Naive B cell (primary cell): Measurements from ENCODE around the gene KNCN. TPM values are rescaled to one million over a fixed set of nuclear protein-coding genes. Genes with fewer than 3 reads are reported as not detected.

ENCODE experiments used
- ATAC-seq, 2 donors: fragments of 150-1000 bp; cut with Tn5 transposase; 2 replicates each; pipeline ENCODE4 v1.10.0; 2021; ENCODE audit warnings: low read depth in 2 of 2, mild to moderate bottlenecking in 2 of 2, moderate library complexity in 2 of 2
- DNase-seq: peaks from one replicate; pipeline ENCODE4 v3.0.0; 2022
- H3K27ac Mint-ChIP-seq, 6 donors: one replicate each; pipeline ENCODE4 v1.8.0; 2020 to 2022; ENCODE audit warnings: mild to moderate bottlenecking in 6 of 6, mixed read lengths in 6 of 6, moderate library complexity in 5 of 6, inconsistent platforms in 2 of 6
- H3K27me3 Mint-ChIP-seq, 3 donors: one replicate each; pipeline ENCODE4 v1.8.0; 2021 to 2022; ENCODE audit warnings: mixed read lengths in 3 of 3, mild to moderate bottlenecking in 1 of 3
- H3K36me3 Mint-ChIP-seq, 2 donors: one replicate each; pipeline ENCODE4 v1.8.0; 2020 to 2022; ENCODE audit warnings: mixed read lengths in 2 of 2, inconsistent platforms in 1 of 2, mild to moderate bottlenecking in 1 of 2
- H3K4me1 Mint-ChIP-seq, 3 donors: one replicate each; pipeline ENCODE4 v1.8.0; 2020 to 2022; ENCODE audit warnings: mixed read lengths in 3 of 3, inconsistent platforms in 1 of 3, mild to moderate bottlenecking in 1 of 3, moderate library complexity in 1 of 3
- H3K4me3 Mint-ChIP-seq, 8 donors: one replicate each; pipeline ENCODE4 v1.8.0; 2020 to 2022; ENCODE audit warnings: mild to moderate bottlenecking in 8 of 8, mixed read lengths in 8 of 8, moderate library complexity in 8 of 8, inconsistent platforms in 2 of 8
- H3K9me3 Mint-ChIP-seq, 7 donors: one replicate each; pipeline ENCODE4 v1.8.0; 2020 to 2022; ENCODE audit warnings: mixed read lengths in 7 of 7, mild to moderate bottlenecking in 5 of 7, inconsistent platforms in 2 of 7, moderate library complexity in 1 of 7
- polyA plus RNA-seq, 6 donors: library from polyadenylated mRNA; unstranded; fragments of 300-500 nt; fragmentation: Illumina TruSeq; gene quantifications; one replicate each; pipeline ENCODE4 v1.2.3, GENCODE V29; 2021; ENCODE audit warnings: low read depth in 6 of 6

KNCN gene
- polyA plus RNA-seq, 6 donors from 2014 or later, result not detected

DNA sequence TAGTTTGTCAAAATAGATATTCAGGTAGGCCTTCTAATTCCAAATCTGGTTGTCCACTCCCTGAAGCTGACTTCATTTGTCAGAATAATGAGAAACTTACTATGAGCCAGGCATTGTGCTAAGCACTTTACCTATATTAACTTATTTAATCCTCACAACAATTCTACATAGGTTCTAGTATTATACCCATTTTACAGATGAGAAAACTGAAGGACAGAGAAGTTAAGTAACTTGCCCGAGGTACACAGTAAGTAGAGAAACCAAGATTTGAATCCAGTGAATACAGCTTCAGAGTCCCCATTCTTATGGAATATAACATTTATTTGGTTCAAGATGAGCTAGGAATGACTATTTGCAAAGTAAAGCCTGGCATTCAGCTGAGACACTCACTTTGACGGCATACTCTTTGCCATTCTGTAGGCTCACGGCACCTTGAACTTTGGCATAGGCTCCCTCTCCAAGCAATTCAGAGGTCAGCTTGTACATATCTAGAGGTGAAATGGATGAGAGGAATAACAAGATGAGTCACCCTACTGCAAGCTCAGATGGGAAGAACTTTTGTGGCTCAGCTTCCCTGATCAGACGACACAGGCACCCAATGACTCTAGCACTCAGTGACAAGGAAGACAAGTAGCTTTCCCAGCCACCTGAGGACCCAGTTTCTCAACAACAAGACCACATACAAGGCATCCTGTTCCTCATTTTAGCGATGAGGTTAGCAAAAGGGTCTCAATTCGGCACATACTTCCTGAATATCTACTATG lies 28.9 kb upstream of the KNCN start:
- H3K4me3 Mint-ChIP-seq, result no peak overlapping the region
- no peak for ATAC-seq
- H3K4me1 Mint-ChIP-seq, result peaks cover 0 to 4% (median 0%) of the 10 kb centered on the region in 3 donors
- H3K27me3 Mint-ChIP-seq, result no peaks in the 10 kb centered on the region
- H3K36me3 Mint-ChIP-seq, result peaks cover 23 to 25% of the 10 kb centered on the region in 2 donors
- H3K27ac Mint-ChIP-seq, result peak overlapping the region in 1 of 6 donors; percentile 54
- H3K9me3 Mint-ChIP-seq, result no peaks in the 10 kb centered on the region
- no peak for DNase-seq

DNA sequence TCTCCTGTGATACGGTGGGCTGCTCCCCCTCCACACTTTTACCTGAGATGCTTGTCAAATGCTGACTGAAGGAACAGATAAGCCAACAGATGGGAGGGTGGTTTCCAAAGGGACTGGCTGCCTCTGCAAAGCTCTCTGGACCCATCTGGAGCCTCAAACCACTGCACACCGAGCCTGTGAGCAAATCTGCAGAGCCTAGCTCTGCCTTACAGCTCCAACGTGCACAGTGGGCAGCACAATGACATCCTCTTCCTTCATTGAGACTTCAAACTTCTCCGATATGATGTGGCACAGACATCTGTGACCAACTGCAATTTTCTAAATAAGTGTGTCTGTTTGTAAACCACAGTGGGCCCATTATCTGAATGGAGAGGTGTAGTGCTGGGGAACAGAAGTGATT lies 26.2 kb upstream of the KNCN start:
- no peak overlapping the region for H3K4me3 Mint-ChIP-seq
- H3K4me1 Mint-ChIP-seq, result peaks cover 0 to 4% (median 0%) of the 10 kb centered on the region in 3 donors
- no peaks in the 10 kb centered on the region for H3K9me3 Mint-ChIP-seq
- ATAC-seq, result no peak
- no peak overlapping the region for H3K27ac Mint-ChIP-seq
- no peak for DNase-seq
- no peaks in the 10 kb centered on the region for H3K27me3 Mint-ChIP-seq
- H3K36me3 Mint-ChIP-seq, result peaks cover 17 to 36% of the 10 kb centered on the region in 2 donors

DNA sequence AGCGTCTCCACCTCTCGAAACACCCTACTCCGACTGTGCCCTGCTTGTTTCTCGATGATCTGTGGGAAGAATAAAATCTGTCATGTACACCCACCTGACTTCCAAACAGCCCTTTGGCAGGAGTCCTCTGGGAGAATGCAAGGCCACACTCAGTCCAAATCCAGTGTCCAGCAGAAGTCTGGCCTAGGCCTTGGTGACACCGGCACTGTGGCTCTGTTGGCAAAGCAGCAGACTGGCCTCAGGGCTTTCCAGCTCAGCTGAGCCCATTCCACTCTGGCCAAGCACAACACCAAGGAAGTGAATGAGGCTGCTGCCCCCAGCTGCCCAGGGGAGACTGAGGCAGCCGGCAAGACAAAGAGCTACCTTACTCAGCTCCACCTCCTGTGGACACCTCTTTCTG lies 25.1 kb upstream of the KNCN start:
- Mint-ChIP-seq H3K27ac (no peak overlapping the region), H3K27me3 (no peaks in the 10 kb centered on the region), H3K36me3 (peaks cover 7 to 32% of the 10 kb centered on the region in 2 donors), H3K9me3 (no peaks in the 10 kb centered on the region), H3K4me1 (peaks cover 0 to 4% (median 0%) of the 10 kb centered on the region in 3 donors), H3K4me3 (no peak overlapping the region)
- ATAC-seq (no peak), DNase-seq (no peak)

DNA sequence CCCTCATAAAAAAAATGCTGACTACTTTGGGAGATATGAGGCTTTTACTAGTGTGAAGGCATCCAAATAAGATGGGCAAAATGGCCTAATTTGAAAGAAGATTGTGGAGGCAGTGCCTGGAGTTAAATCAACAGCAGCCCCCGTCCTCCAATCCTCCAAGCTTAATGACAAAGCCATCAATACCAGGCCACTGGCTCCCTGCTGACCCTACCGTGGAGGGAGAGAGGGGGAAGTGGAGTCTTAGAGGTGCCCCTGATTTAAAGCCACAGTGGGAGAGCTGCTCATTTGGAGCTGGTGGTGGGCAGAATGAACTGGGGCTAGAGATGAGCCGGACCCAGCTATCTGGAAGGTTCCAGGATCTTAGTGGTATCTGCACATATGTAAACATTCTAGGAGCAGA lies 24.3 kb upstream of the KNCN start:
- Mint-ChIP-seq H3K27me3 (no peaks in the 10 kb centered on the region), H3K36me3 (peaks cover 7 to 31% of the 10 kb centered on the region in 2 donors), H3K27ac (no peak overlapping the region), H3K9me3 (no peaks in the 10 kb centered on the region), H3K4me1 (peaks cover 0 to 3% (median 0%) of the 10 kb centered on the region in 3 donors), H3K4me3 (no peak overlapping the region)
- ATAC-seq (no peak), DNase-seq (no peak)

DNA sequence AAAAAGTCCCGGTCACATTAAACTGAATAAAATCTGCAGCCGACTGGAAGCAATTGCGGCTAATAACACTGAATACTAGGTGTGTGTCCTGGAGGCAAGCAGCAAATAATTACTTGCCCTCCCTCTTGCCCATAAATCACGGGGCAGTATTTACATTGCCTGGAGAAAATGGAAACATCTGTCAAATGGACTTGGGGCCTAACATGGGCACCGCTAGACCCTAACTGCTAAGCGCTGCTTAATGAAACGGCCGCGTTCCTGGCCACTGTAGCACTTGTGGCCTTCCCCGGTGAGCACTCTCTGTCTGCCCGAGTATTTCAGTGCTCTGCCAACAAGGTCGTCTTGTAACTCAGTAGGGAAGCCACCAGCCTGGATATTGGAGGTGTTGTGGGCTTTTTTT lies 23.9 kb upstream of the KNCN start:
- no peak for ATAC-seq
- no peaks in the 10 kb centered on the region for H3K27me3 Mint-ChIP-seq
- no peak overlapping the region for H3K27ac Mint-ChIP-seq
- H3K4me1 Mint-ChIP-seq, result no peaks in the 10 kb centered on the region
- H3K4me3 Mint-ChIP-seq, result no peak overlapping the region
- H3K36me3 Mint-ChIP-seq, result peaks cover 7 to 31% of the 10 kb centered on the region in 2 donors
- DNase-seq, result no peak
- no peaks in the 10 kb centered on the region for H3K9me3 Mint-ChIP-seq

DNA sequence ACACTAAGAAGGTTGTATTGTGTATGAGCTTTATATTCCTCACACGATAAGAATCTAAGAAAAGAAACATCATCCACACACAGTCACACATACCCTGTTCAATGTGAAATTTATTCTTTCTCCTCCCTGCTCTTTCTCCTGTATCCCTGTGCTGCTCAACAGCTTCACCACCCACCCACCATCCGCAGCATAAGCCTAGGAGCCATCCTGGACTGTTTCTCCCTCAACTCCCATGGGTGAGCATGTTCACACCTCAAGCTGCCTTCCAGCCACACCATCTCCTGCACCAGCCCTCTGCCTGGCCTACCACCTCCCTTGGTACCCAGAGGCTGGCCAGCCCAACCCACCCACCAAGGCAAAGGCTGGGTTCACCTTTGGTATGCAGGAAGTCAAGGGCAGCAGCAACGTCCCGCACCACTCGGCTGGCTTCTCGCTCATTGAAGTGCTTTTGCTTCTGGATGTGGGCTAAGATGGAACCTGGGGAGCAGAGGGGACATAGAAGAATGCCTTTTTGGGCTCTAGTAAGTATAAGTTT lies 20.3 kb upstream of the KNCN start:
- Mint-ChIP-seq H3K36me3 (peaks cover 14 to 28% of the 10 kb centered on the region in 2 donors), H3K9me3 (no peaks in the 10 kb centered on the region), H3K4me1 (no peaks in the 10 kb centered on the region), H3K27ac (no peak overlapping the region), H3K4me3 (no peak overlapping the region), H3K27me3 (no peaks in the 10 kb centered on the region)
- DNase-seq (no peak), ATAC-seq (no peak)

DNA sequence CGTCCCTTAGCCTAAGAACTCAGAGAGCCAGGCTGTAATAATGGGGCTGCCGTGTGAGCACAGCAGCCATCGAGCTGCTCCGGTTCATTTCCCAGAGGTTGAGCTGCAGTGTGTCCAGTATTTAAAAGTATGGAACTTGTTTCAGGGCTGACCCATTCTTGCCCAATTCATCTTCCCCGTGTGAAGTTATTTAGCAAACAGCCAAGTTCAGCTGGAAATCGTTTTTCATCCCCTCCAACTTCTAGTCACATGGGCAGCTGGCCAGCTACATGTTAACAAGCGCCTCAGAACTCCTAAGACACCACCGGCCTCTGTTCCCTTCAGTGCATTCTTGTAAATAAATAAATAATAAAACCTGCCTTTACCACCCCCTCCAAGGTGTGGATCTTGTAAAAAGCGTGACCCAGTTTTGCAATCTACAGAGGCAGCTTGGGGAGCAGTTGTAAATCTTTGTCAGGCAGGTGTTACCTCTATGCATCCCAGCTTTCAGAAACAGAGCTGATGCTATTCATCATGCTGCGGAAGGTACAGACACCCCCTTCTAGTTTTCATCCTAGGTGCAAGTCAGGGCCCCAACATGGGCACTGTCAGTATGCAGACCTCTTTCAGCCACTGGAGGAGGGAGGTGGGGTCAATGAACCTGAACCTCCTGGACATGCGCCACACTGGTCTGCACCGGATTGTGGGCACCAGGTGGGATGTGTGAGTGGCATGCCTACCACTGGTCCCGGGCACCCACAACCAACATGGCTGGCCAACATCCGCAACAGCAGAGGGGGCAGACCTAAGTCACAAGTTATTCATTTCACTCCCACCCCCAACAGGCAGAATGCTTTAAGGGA lies 18.7 kb upstream of the KNCN start:
- no peak for DNase-seq
- no peaks in the 10 kb centered on the region for H3K27me3 Mint-ChIP-seq
- no peak overlapping the region for H3K4me3 Mint-ChIP-seq
- peaks cover 23 to 27% of the 10 kb centered on the region in 2 donors for H3K36me3 Mint-ChIP-seq
- no peaks in the 10 kb centered on the region for H3K9me3 Mint-ChIP-seq
- no peak overlapping the region for H3K27ac Mint-ChIP-seq
- ATAC-seq, result no peak
- no peaks in the 10 kb centered on the region for H3K4me1 Mint-ChIP-seq

DNA sequence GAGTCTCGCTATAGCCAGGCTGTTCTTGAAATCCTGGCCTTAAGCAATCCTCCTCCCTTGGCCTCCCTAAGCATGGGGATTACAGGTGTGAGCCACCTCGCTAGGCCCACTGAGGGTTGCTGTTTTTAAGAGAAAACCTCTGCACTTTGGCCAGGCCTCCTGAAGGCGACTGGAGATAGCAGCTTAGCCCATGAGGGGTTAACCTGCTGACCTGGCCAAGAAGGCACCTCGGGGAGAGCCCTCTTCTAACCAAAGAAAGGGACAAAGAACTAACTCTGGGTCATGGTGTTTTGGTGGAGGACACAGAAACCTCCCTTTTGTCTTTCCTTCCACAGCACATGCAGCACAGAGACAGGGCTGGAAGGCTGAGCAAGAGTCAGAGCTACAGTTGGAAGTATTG lies 17.7 kb upstream of the KNCN start:
- Mint-ChIP-seq H3K4me3 (no peak overlapping the region), H3K9me3 (no peaks in the 10 kb centered on the region), H3K27ac (no peak overlapping the region), H3K4me1 (no peaks in the 10 kb centered on the region), H3K36me3 (peaks cover 23 to 30% of the 10 kb centered on the region in 2 donors), H3K27me3 (no peaks in the 10 kb centered on the region)
- ATAC-seq, result no peak
- DNase-seq, result no peak

DNA sequence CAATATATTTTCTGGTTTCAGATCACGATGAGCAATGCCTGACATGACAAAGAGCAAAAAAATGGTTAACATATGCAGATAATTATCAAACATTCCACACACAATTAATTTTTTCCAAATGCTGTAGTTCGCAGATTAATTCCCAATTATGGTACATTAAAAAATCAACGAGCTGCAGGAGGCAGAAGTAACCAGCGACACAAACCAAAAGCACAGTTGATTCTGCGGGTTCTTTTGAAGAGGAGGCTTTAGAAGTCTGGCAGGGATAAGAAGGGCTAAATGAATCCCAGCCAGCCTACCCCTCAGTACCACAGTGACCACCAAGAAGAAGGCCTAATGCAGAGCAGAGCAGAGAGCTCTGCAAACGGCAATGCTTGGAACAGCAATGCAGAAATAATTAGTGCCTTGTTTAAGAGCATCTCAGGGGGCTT lies 17.0 kb upstream of the KNCN start:
- Mint-ChIP-seq H3K27me3 (no peaks in the 10 kb centered on the region), H3K36me3 (peaks cover 22 to 32% of the 10 kb centered on the region in 2 donors), H3K4me3 (no peak overlapping the region), H3K9me3 (no peaks in the 10 kb centered on the region), H3K4me1 (no peaks in the 10 kb centered on the region), H3K27ac (no peak overlapping the region)
- DNase-seq (no peak), ATAC-seq (no peak)

DNA sequence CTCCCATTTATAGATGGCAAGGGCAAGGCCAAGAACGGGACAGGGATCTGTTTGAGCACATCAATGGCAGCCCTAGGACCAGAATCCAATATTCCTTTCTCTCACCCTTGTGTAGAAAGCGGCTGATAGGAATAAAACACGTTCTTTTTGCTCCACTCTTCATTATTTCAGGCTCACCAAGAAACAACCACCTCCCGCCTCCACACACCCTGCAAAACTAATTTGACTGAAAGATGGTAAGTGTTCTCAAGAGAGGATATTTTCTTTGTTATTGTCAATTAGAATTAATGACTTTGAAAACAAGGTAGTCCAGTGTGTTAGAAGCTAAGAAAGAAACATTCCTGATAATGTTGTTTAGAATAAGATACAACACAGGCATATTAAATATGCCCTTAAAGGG lies 11.9 kb upstream of the KNCN start:
- Mint-ChIP-seq H3K27me3 (no peaks in the 10 kb centered on the region), H3K27ac (no peak overlapping the region), H3K9me3 (no peaks in the 10 kb centered on the region), H3K4me1 (no peaks in the 10 kb centered on the region), H3K36me3 (peaks cover 22 to 37% of the 10 kb centered on the region in 2 donors), H3K4me3 (no peak overlapping the region)
- ATAC-seq, result no peak
- DNase-seq, result no peak

DNA sequence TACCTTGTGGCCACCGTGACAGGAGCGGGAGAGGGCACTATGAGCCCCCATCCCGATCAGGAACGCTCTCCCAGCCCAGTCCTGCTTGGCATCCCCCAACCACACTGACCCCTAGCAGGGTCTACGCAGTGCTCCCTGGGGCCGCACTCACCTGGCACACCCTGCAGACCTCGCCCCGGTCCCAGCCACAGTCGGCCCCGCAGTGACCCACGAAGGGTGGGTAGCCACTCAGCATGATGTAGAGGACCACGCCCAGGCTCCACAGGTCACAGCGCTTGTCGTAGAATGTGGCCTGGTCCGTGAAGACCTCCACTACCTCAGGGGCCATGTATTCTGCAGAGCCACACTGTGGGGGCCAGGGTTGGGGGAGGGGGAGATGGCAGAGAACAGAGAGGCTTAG lies 11.1 kb upstream of the KNCN start:
- Mint-ChIP-seq H3K4me3 (no peak overlapping the region), H3K9me3 (no peaks in the 10 kb centered on the region), H3K27me3 (no peaks in the 10 kb centered on the region), H3K4me1 (no peaks in the 10 kb centered on the region), H3K27ac (peak overlapping the region in 3 of 6 donors; percentile 27 to 79 (median 32)), H3K36me3 (peaks cover 22 to 37% of the 10 kb centered on the region in 2 donors)
- no peak for ATAC-seq
- DNase-seq, result no peak

DNA sequence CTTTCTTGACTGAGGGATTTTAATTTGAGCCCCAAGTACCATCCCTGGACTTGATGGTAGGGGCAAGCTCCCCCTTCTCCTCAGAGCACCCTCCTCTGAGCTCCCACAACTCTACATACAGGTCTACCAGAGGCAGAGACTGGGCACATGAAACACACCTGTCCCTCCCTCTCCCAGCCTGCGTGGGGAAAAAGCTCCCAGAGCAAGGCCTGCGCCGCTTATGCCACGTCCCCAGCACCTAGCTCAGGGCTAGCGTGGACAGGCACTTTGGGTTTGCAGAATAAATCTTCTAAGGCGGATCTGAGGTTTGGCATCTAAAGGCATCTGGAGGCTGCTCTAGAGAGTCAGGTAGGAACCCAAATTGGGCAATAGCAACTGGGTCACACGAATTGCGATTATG lies 7.5 kb upstream of the KNCN start:
- Mint-ChIP-seq H3K4me3 (no peak overlapping the region), H3K27ac (no peak overlapping the region)

DNA sequence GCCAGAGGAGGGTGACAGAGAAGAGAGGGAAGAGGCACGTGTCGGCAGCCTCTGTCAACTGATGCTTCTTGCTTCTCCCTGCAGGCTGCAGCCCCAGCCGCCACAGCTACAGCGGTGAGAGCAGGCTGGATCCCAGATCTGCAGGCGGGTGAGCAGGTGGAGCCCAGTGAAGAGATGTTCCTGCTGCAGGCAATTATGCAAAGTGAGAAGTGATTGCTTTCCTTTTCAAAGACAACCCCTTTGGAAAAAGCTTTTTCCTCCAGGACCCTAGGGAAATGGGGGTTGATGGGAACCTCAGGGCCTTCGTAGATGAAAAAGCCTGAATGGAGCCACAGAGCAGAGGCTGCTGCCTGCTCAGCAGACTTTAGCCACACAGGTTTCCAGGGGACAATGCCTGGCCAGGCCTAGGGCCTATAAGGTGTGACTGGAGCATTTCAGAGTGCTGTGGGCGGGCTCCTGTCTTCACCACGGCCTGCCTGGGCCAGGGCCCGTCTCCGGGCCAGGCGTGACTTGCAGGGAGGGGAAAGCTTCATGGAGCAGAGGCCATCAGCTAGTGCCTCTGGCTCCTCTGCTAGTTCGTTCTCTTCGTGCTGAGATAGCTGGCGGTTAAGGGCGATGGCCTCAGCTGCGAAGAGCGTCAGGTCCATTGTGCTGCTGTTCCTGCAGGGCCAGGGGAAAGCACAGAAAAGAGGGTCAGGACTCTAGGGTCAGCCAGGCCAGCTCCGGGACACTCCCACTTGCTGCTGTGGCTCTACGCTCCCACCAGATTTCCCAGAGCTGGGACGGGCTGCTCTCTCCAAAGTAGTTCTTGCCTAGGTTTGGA lies 6.9 kb upstream of the KNCN start:
- Mint-ChIP-seq H3K4me1 (no peaks in the 10 kb centered on the region), H3K36me3 (peaks cover 8 to 11% of the 10 kb centered on the region in 2 donors), H3K27ac (no peak overlapping the region), H3K9me3 (no peaks in the 10 kb centered on the region), H3K4me3 (no peak overlapping the region), H3K27me3 (no peaks in the 10 kb centered on the region)
- no peak for ATAC-seq
- no peak for DNase-seq

More for the DNA sequence above, 7.5 kb upstream of the KNCN start:
- H3K9me3 Mint-ChIP-seq, result no peaks in the 10 kb centered on the region
- no peaks in the 10 kb centered on the region for H3K27me3 Mint-ChIP-seq
- H3K4me1 Mint-ChIP-seq, result no peaks in the 10 kb centered on the region
- DNase-seq, result no peak
- ATAC-seq, result no peak
- H3K36me3 Mint-ChIP-seq, result peaks cover 8 to 15% of the 10 kb centered on the region in 2 donors
